Endothelial cell of umbilical vein (primary cell): ENCODE data around the gene HECW1.

ENCODE experiments used
- EZH2 ChIP-seq: IDR thresholded peaks from 2 replicates; pipeline ENCODE4 v1.6.1; 2012; ENCODE audit warnings: borderline replicate concordance, low read depth, mild to moderate bottlenecking, moderate library complexity, low read length, inconsistent platforms; ENCODE audit not compliant: severe bottlenecking
- JUN ChIP-seq: IDR thresholded peaks from 2 replicates; pipeline ENCODE4 v1.6.1; 2011; ENCODE audit warnings: borderline replicate concordance, low read depth; ENCODE audit not compliant: insufficient read length, insufficient read depth
- POLR2A ChIP-seq: IDR thresholded peaks from 2 replicates; pipeline ENCODE4 v1.6.1; 2012; ENCODE audit warnings: low read depth, mild to moderate bottlenecking, control low read depth, low read length
- TF ChIP-seq, protein P1 (sequence below), 2 donors: IDR thresholded peaks; 1 replicate in 1 of 2; 2 replicates in 1 of 2; pipeline ENCODE4 v1.5.1; 2011; ENCODE audit warnings: low read length in 2 of 2, mild to moderate bottlenecking in 2 of 2, moderate library complexity in 2 of 2, control low read depth in 1 of 2, inconsistent platforms in 1 of 2, low read depth in 1 of 2; ENCODE audit not compliant: insufficient read depth in 1 of 2; ENCODE audit errors: extremely low read depth in 1 of 2

DNA sequence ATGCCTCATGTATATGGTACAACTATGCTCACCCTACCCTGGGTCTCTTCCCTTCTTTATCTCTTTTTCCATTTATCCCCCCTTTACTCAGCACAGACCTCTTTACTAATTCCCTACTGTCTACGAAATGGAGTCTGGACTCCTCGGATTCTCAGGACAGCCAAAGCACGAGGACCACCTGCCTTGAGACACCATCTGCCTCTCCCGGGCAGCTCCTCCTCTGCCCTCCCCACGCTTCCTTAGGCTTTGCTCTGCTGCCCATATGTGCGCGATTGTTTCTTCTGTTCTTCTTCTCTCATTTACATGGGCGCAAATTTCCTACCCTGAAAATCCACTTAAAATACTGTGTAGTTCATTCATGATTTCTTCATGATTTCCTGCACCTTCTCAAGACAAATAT lies 407.8 kb downstream of the HECW1 start:
- TF ChIP-seq JUN: no peak
- TF ChIP-seq EZH2: no peak
- TF ChIP-seq POLR2A: no peak
- TF ChIP-seq, protein P1, sequence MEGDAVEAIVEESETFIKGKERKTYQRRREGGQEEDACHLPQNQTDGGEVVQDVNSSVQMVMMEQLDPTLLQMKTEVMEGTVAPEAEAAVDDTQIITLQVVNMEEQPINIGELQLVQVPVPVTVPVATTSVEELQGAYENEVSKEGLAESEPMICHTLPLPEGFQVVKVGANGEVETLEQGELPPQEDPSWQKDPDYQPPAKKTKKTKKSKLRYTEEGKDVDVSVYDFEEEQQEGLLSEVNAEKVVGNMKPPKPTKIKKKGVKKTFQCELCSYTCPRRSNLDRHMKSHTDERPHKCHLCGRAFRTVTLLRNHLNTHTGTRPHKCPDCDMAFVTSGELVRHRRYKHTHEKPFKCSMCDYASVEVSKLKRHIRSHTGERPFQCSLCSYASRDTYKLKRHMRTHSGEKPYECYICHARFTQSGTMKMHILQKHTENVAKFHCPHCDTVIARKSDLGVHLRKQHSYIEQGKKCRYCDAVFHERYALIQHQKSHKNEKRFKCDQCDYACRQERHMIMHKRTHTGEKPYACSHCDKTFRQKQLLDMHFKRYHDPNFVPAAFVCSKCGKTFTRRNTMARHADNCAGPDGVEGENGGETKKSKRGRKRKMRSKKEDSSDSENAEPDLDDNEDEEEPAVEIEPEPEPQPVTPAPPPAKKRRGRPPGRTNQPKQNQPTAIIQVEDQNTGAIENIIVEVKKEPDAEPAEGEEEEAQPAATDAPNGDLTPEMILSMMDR (IDR thresholded peaks at IDR 0.05; ENCODE audit: extremely low read depth in 1 of 2, insufficient read depth in 1 of 2, low read depth in 1 of 2, low read length in 2 of 2): no peak
